ENCODE measurements around the gene DNAJB9. TPM values are rescaled to one million over a fixed set of nuclear protein-coding genes. Genes with fewer than 3 reads are reported as not detected.

DNAJB9 gene
- total and polyA plus RNA-seq, 2 of the 13 experiments (the other 11 are each of a cell fraction or from before 2014, with no cell fraction given): 8.6 to 16.4 TPM

GRCh38 chr7:108569381-108570145 lies at the start of gene DNAJB9, which contains the start of gene THAP5 (continued):
- TF ChIP-seq NFIB (CRISPR knock-in tag; IDR thresholded peaks at IDR 0.05; ENCODE audit: borderline replicate concordance) (no peak), ZNF709 (CRISPR knock-in tag; IDR thresholded peaks at IDR 0.05) (peak; percentile 89; the same call in 1 of the 2 replicates), KAT8 (CRISPR knock-in tag; IDR thresholded peaks at IDR 0.05) (peak; percentile 93), ZNF749 (CRISPR knock-in tag; IDR thresholded peaks at IDR 0.05; ENCODE audit: borderline replicate concordance) (peak; percentile 69; the same call in 1 of the 2 replicates), PHF20 (CRISPR knock-in tag; IDR thresholded peaks at IDR 0.05) (peak; percentile 87), THAP9 (CRISPR knock-in tag; IDR thresholded peaks at IDR 0.05; ENCODE audit: borderline replicate concordance) (peak; percentile 99), ZNF414 (CRISPR knock-in tag; IDR thresholded peaks at IDR 0.05) (no peak), ZFP36L2 (CRISPR knock-in tag; IDR thresholded peaks at IDR 0.05) (no peak), PAX8 (CRISPR knock-in tag; IDR thresholded peaks at IDR 0.05; ENCODE audit: borderline replicate concordance) (peak; percentile 80; the same call in 1 of the 2 replicates), RORA (CRISPR knock-in tag; IDR thresholded peaks at IDR 0.05) (no peak), CAMTA2 (CRISPR knock-in tag; IDR thresholded peaks at IDR 0.05; ENCODE audit: borderline replicate concordance) (no peak), BATF2 (CRISPR knock-in tag; IDR thresholded peaks at IDR 0.05) (peak; percentile 85; the same call in 1 of the 2 replicates), ZNF549 (CRISPR knock-in tag; IDR thresholded peaks at IDR 0.05) (no peak), ZNF780A (CRISPR knock-in tag; IDR thresholded peaks at IDR 0.05) (peak; percentile 94), SMYD3 (CRISPR knock-in tag; IDR thresholded peaks at IDR 0.05) (peak; percentile 60), ZNF17 (CRISPR knock-in tag; IDR thresholded peaks at IDR 0.05) (no peak), ZNF512 (CRISPR knock-in tag; IDR thresholded peaks at IDR 0.05) (peak; percentile 0; the same call in 1 of the 2 replicates), ZNF253 (CRISPR knock-in tag; IDR thresholded peaks at IDR 0.05; ENCODE audit: borderline replicate concordance) (no peak), CREM (IDR thresholded peaks at IDR 0.05) (peak; percentile 89), CREM (CRISPR knock-in tag; IDR thresholded peaks at IDR 0.05) (no peak), SALL1 (CRISPR knock-in tag; IDR thresholded peaks at IDR 0.05) (peak; percentile 86), ZNF773 (CRISPR knock-in tag; IDR thresholded peaks at IDR 0.05; ENCODE audit: borderline replicate concordance) (no peak; the same call in 1 of the 2 replicates)
